HEK293 (cell line): Measurements from ENCODE around the gene PCDH9.

Experiments
- CTCF ChIA-PET: fragments of 350-600 bp; formaldehyde crosslinking; extraction: SDS; loops from one replicate; lab custom pipeline; 2021; ENCODE audit warnings: antibody characterized with exemption; lab: Yijun Ruan, JAX
- POLR2A ChIA-PET: fragments of 300-600 bp; formaldehyde crosslinking; extraction: SDS; loops from one replicate; lab custom pipeline; 2020; ENCODE audit warnings: antibody characterized with exemption, inconsistent platforms; lab: Yijun Ruan, JAX
- H3K27ac ChIP-seq: fragments of 200-500 bp; sonication (Bioruptor generic); 2 replicates; pipeline ENCODE4 v1.5.1; 2014; ENCODE audit warnings: low read depth, low read length, control low read depth, inconsistent platforms; ENCODE audit errors: extremely low read depth
- H3K36me3 ChIP-seq, 2 experiments: fragments of 200-500 bp in 1 of 2; sonication (Bioruptor generic) in 1 of 2; 1 replicate in 1 of 2; 2 replicates in 1 of 2; pipeline ENCODE4 v1.5.1; 2014 to 2017; ENCODE audit warnings: inconsistent platforms in 2 of 2, low read length in 2 of 2; ENCODE audit not compliant: control insufficient read depth in 2 of 2, insufficient read depth in 1 of 2
- H3K4me1 ChIP-seq: fragments of 200-500 bp; sonication (Bioruptor generic); 2 replicates; pipeline ENCODE4 v1.5.1; 2014; ENCODE audit warnings: mild to moderate bottlenecking, low read length, inconsistent platforms; ENCODE audit not compliant: control insufficient read depth, insufficient read depth
- H3K4me3 ChIP-seq: 2 replicates; pipeline ENCODE4 v1.5.1; 2011; ENCODE audit warnings: low read depth, mild to moderate bottlenecking, control low read depth, low read length, moderate library complexity
- H3K9me3 ChIP-seq: fragments of 200-500 bp; sonication (Bioruptor generic); 2 replicates; pipeline ENCODE4 v1.5.1; 2014; ENCODE audit warnings: low read depth, low read length, inconsistent platforms; ENCODE audit not compliant: control insufficient read depth, insufficient read depth
- KLF8 ChIP-seq: fragments of 450-650 bp; formaldehyde crosslinking; IDR thresholded peaks from 2 replicates; pipeline ENCODE4 v1.5.1; 2016; ENCODE audit warnings: missing biosample characterization, missing genetic modification characterization
- SP3 ChIP-seq: fragments of 450-650 bp; formaldehyde crosslinking; IDR thresholded peaks from 2 replicates; pipeline ENCODE4 v1.5.1; 2016; ENCODE audit warnings: missing biosample characterization, missing genetic modification characterization
- SP7 ChIP-seq: fragments of 450-650 bp; formaldehyde crosslinking; IDR thresholded peaks from 2 replicates; pipeline ENCODE4 v1.5.1; 2016; ENCODE audit warnings: missing biosample characterization, missing genetic modification characterization
- YY1 ChIP-seq: fragments of 450-650 bp; formaldehyde crosslinking; IDR thresholded peaks from 2 replicates; pipeline ENCODE4 v1.5.1; 2018; ENCODE audit warnings: missing biosample characterization, missing genetic modification characterization
- ZBTB17 ChIP-seq: fragments of 450-650 bp; formaldehyde crosslinking; IDR thresholded peaks from 2 replicates; pipeline ENCODE4 v1.5.1; 2016; ENCODE audit warnings: missing biosample characterization, missing genetic modification characterization
- ZBTB20 ChIP-seq: fragments of 450-650 bp; formaldehyde crosslinking; IDR thresholded peaks from 2 replicates; pipeline ENCODE4 v1.5.1; 2016; ENCODE audit warnings: missing biosample characterization, missing genetic modification characterization
- ZBTB48 ChIP-seq: fragments of 450-650 bp; formaldehyde crosslinking; IDR thresholded peaks from 2 replicates; pipeline ENCODE4 v1.5.1; 2016; ENCODE audit warnings: missing biosample characterization, missing genetic modification characterization
- ZBTB49 ChIP-seq: fragments of 450-650 bp; formaldehyde crosslinking; IDR thresholded peaks from 2 replicates; pipeline ENCODE4 v1.5.1; 2016; ENCODE audit warnings: missing biosample characterization, missing genetic modification characterization, low read depth
- ZEB2 ChIP-seq: fragments of 450-650 bp; formaldehyde crosslinking; IDR thresholded peaks from 2 replicates; pipeline ENCODE4 v1.5.1; 2016; ENCODE audit warnings: missing biosample characterization, missing genetic modification characterization
- ZFP3 ChIP-seq: fragments of 450-650 bp; formaldehyde crosslinking; IDR thresholded peaks from 2 replicates; pipeline ENCODE4 v1.5.1; 2016; ENCODE audit warnings: low read depth, missing biosample characterization, missing genetic modification characterization
- ZFP69B ChIP-seq: fragments of 450-650 bp; formaldehyde crosslinking; IDR thresholded peaks from 2 replicates; pipeline ENCODE4 v1.5.1; 2016; ENCODE audit warnings: missing biosample characterization, missing genetic modification characterization
- ZNF148 ChIP-seq: fragments of 450-650 bp; formaldehyde crosslinking; IDR thresholded peaks from 2 replicates; pipeline ENCODE4 v1.5.0; 2017; ENCODE audit warnings: missing biosample characterization, missing genetic modification characterization, borderline replicate concordance
- ZNF202 ChIP-seq: fragments of 450-650 bp; formaldehyde crosslinking; IDR thresholded peaks from 2 replicates; pipeline ENCODE4 v1.5.1; 2016; ENCODE audit warnings: missing biosample characterization, missing genetic modification characterization, borderline replicate concordance
- ZNF214 ChIP-seq: fragments of 450-650 bp; formaldehyde crosslinking; IDR thresholded peaks from 2 replicates; pipeline ENCODE4 v1.5.1; 2017; ENCODE audit warnings: missing biosample characterization, mild to moderate bottlenecking, missing genetic modification characterization, borderline replicate concordance
- ZNF26 ChIP-seq: fragments of 450-650 bp; formaldehyde crosslinking; IDR thresholded peaks from 2 replicates; pipeline ENCODE4 v1.5.1; 2016; ENCODE audit warnings: missing biosample characterization, missing genetic modification characterization
- ZNF335 ChIP-seq: fragments of 450-650 bp; formaldehyde crosslinking; conservative IDR thresholded peaks from 2 replicates; pipeline ENCODE4 v1.5.1; 2016; ENCODE audit warnings: missing biosample characterization, missing genetic modification characterization
- ZNF37A ChIP-seq: fragments of 450-650 bp; IDR thresholded peaks from 2 replicates; pipeline ENCODE4 v1.5.1; 2018; ENCODE audit warnings: missing biosample characterization, missing genetic modification characterization
- ZNF404 ChIP-seq: fragments of 450-650 bp; formaldehyde crosslinking; IDR thresholded peaks from 2 replicates; pipeline ENCODE4 v1.5.1; 2017; ENCODE audit warnings: missing biosample characterization, missing genetic modification characterization
- ZNF48 ChIP-seq: fragments of 450-650 bp; formaldehyde crosslinking; IDR thresholded peaks from 2 replicates; pipeline ENCODE4 v1.5.1; 2016; ENCODE audit warnings: missing biosample characterization, missing genetic modification characterization
- ZNF580 ChIP-seq: fragments of 450-650 bp; formaldehyde crosslinking; IDR thresholded peaks from 2 replicates; pipeline ENCODE4 v1.5.1; 2016; ENCODE audit warnings: missing biosample characterization, missing genetic modification characterization
- ZNF677 ChIP-seq: fragments of 450-650 bp; IDR thresholded peaks from 2 replicates; pipeline ENCODE4 v1.5.0; 2018; ENCODE audit warnings: missing biosample characterization, mild to moderate bottlenecking, missing genetic modification characterization, moderate library complexity
- ZNF704 ChIP-seq: fragments of 450-650 bp; formaldehyde crosslinking; IDR thresholded peaks from 2 replicates; pipeline ENCODE4 v1.5.1; 2016; ENCODE audit warnings: missing biosample characterization, missing genetic modification characterization
- ZNF792 ChIP-seq: fragments of 450-650 bp; formaldehyde crosslinking; IDR thresholded peaks from 2 replicates; pipeline ENCODE4 v1.5.1; 2016; ENCODE audit warnings: missing biosample characterization, missing genetic modification characterization

The PCDH9 gene

GRCh38 chr13:66375756-66376155 lies 854.4 kb downstream of the PCDH9 start:
- ChIA-PET CTCF (no interaction called here), POLR2A (no interaction called here)
- no peaks in the 10 kb centered on the region for H3K9me3 ChIP-seq
- H3K4me1 ChIP-seq: no peaks in the 10 kb centered on the region
- no peaks in the 10 kb centered on the region for H3K36me3 ChIP-seq
- no peak overlapping the region for H3K4me3 ChIP-seq
- H3K27ac ChIP-seq: no peak overlapping the region
- TF ChIP-seq ZBTB48 (tag by site-specific recombination): no peak
- no peak for TF ChIP-seq ZNF37A (tag by site-specific recombination)
- no peak for TF ChIP-seq ZNF404
- no peak for TF ChIP-seq ZNF792 (tag by site-specific recombination)
- no peak for TF ChIP-seq ZNF48
- no peak for TF ChIP-seq ZBTB17 (tag by site-specific recombination)
- TF ChIP-seq SP3: no peak
- TF ChIP-seq ZNF214 (tag by site-specific recombination): no peak
- no peak for TF ChIP-seq YY1 (tag by site-specific recombination)
- TF ChIP-seq ZFP69B (tag by site-specific recombination): no peak
- TF ChIP-seq ZFP3: no peak
- no peak for TF ChIP-seq ZNF335 (tag by site-specific recombination)
- TF ChIP-seq ZNF26 (tag by site-specific recombination): no peak
- TF ChIP-seq KLF8 (tag by site-specific recombination): no peak
- no peak for TF ChIP-seq ZBTB20 (tag by site-specific recombination)

- Histone ChIP-seq H3K4me1 (no peaks in the 10 kb centered on the region), H3K9me3 (no peaks in the 10 kb centered on the region), H3K36me3 (no peaks in the 10 kb centered on the region), H3K4me3 (no peak overlapping the region), H3K27ac (no peak overlapping the region)
- ChIA-PET POLR2A (no interaction called here), CTCF (interaction anchor here (0.5 kb wide), 1 partner anchor 881 kb away, joined by 4 read pairs; no protein-coding TSS in a partner anchor)
- TF ChIP-seq ZBTB49 (tag by site-specific recombination) (no peak), ZNF580 (no peak), ZNF214 (tag by site-specific recombination) (no peak), ZNF148 (tag by site-specific recombination) (no peak), ZNF677 (tag by site-specific recombination) (no peak), SP7 (tag by site-specific recombination) (no peak), ZNF202 (tag by site-specific recombination) (no peak), ZEB2 (tag by site-specific recombination) (no peak), SP3 (no peak), ZFP69B (tag by site-specific recombination) (no peak), ZNF704 (tag by site-specific recombination) (no peak)
These were observed 860.5 kb downstream of the PCDH9 start for GRCh38 chr13:66369666-66370065.
